Progenitor cell of endocrine pancreas (in vitro differentiated cells): ENCODE measurements around the gene SVIL. TPM values are rescaled to one million over a fixed set of nuclear protein-coding genes. Genes with fewer than 3 reads are reported as not detected.
A peak's percentile ranks its signal among the peaks of the same experiment; 100 is the strongest.

Experiments used
- DNase-seq: peaks from one replicate; pipeline ENCODE4 v3.0.0; 2021; ENCODE audit warnings: low spot score; ENCODE audit not compliant: unreplicated experiment
- H3K27ac Mint-ChIP-seq: 2 replicates; pipeline ENCODE4 v1.8.0; 2021; ENCODE audit warnings: mild to moderate bottlenecking, moderate library complexity, mixed read lengths
- H3K27me3 Mint-ChIP-seq: 2 replicates; pipeline ENCODE4 v1.8.0; 2021; ENCODE audit warnings: mixed read lengths
- H3K36me3 Mint-ChIP-seq: 2 replicates; pipeline ENCODE4 v1.8.0; 2022; ENCODE audit warnings: mixed read lengths; ENCODE audit not compliant: insufficient read depth
- H3K4me1 Mint-ChIP-seq: 2 replicates; pipeline ENCODE4 v1.8.0; 2021; ENCODE audit warnings: low read depth, mixed read lengths
- H3K4me3 Mint-ChIP-seq: 2 replicates; pipeline ENCODE4 v1.8.0; 2021; ENCODE audit warnings: low read depth, mild to moderate bottlenecking, moderate library complexity, mixed read lengths
- H3K9me3 Mint-ChIP-seq: 2 replicates; pipeline ENCODE4 v1.8.0; 2021; ENCODE audit warnings: low read depth, mixed read lengths
- CTCF ChIP-seq: fragments of 200-600 bp; sonication (generic); IDR thresholded peaks from one replicate; pipeline ENCODE4 v1.5.0; 2021; ENCODE audit warnings: antibody characterized with exemption, mild to moderate bottlenecking; ENCODE audit not compliant: unreplicated experiment
- long read RNA-seq: library from polyadenylated mRNA; unstranded; transcript quantifications from one replicate; pipeline ENCODE4 v2.0.0, GENCODE V29; 2020
- total RNA-seq: library from RNA; stranded (reverse); gene quantifications from 2 replicates; pipeline ENCODE4 v1.2.1, GENCODE V29; 2021

Gene SVIL, protein sequence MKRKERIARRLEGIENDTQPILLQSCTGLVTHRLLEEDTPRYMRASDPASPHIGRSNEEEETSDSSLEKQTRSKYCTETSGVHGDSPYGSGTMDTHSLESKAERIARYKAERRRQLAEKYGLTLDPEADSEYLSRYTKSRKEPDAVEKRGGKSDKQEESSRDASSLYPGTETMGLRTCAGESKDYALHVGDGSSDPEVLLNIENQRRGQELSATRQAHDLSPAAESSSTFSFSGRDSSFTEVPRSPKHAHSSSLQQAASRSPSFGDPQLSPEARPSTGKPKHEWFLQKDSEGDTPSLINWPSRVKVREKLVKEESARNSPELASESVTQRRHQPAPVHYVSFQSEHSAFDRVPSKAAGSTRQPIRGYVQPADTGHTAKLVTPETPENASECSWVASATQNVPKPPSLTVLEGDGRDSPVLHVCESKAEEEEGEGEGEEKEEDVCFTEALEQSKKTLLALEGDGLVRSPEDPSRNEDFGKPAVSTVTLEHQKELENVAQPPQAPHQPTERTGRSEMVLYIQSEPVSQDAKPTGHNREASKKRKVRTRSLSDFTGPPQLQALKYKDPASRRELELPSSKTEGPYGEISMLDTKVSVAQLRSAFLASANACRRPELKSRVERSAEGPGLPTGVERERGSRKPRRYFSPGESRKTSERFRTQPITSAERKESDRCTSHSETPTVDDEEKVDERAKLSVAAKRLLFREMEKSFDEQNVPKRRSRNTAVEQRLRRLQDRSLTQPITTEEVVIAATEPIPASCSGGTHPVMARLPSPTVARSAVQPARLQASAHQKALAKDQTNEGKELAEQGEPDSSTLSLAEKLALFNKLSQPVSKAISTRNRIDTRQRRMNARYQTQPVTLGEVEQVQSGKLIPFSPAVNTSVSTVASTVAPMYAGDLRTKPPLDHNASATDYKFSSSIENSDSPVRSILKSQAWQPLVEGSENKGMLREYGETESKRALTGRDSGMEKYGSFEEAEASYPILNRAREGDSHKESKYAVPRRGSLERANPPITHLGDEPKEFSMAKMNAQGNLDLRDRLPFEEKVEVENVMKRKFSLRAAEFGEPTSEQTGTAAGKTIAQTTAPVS (N-terminal part only)
- 88.2 and 98.8 TPM in 2 replicates for total RNA-seq
- long read RNA-seq, partial matches to known transcripts = 44 of 68 reads
- long read RNA-seq, other reads (novel, unspliced or antisense) = 23 of 68 reads

GRCh38 chr10:29634764-29635625 is at the start of gene SVIL:
Gene SVIL (minus strand): TSS chr10:29634971. CDS start chr10:29555058, 79,913 bp downstream.
- Mint-ChIP-seq H3K36me3 (peaks cover 14% of the 10 kb centered on the region), H3K27me3 (no peaks in the 10 kb centered on the region), H3K4me1 (peaks cover 38% of the 10 kb centered on the region), H3K27ac (peak within 1 kb of the TSS; percentile 95), H3K9me3 (peaks cover 4% of the 10 kb centered on the region), H3K4me3 (peak within 1 kb of the TSS; percentile 75)
- no peak for DNase-seq
- TF ChIP-seq CTCF = no peak

DNA sequence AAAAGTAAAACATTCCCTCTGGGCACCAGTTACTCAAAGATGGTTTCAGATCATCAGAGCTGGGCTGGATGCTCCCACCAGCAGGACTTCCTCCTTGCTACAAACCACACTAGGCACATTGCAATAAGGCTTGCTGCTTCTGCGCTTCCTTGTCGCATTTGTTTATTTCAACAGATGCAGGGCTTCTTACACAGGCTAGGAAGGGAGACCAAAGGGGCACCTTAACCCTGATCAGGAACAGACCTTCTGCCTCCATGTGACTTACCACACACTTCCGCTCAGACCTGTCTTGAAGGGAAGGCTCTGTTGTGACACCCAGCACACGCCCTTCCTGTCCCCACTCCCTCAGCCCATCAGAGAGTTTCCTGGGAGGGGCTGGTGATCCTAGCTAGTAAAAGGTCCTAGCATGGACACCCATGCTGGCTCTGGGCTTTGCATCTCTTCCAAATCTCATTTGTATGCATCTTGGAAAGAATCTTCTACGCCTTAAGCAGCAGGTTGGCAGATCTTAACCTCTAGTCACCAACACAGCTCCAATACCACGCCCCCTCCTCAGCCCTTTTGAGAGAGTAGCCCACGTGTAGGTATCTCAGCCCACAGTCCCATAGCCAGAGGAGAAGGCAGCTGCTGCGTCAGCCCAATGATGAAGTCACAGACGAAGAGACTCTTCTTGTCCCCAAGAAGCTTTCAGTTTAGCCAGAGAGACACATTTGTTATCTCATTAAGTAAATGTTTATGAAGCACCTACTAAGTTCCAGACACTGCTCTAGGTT is 47.1 kb upstream of the SVIL start:
- no peak for TF ChIP-seq CTCF
- Mint-ChIP-seq H3K4me1 (peaks cover 7% of the 10 kb centered on the region), H3K27me3 (no peaks in the 10 kb centered on the region), H3K4me3 (no peak overlapping the region), H3K9me3 (peaks cover 5% of the 10 kb centered on the region), H3K27ac (peak overlapping the region; percentile 29), H3K36me3 (peaks cover 50% of the 10 kb centered on the region)
- no peak for DNase-seq

DNA sequence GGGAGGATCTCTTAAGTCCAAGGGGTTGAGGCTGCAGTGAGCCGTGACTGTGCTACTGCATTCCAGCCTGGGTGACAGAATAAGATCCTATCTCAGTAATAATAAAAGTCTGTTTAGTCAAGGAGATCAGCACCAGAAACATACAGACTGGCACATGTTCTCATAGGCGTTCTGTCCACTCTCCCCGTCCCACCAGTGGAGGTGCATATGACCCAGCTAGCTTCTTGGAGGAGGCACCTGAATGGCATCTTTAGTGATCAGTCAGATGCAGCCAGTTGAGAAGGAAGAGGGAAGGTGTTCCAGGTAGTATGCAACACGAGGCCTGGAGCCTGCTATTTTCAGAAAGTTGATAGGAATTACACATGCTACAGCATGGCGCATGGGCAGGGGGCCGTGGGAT is 45.3 kb upstream of the SVIL start:
- no peak overlapping the region for H3K4me3 Mint-ChIP-seq
- DNase-seq = no peak
- TF ChIP-seq CTCF = no peak
- peaks cover 21% of the 10 kb centered on the region for H3K9me3 Mint-ChIP-seq
- H3K27me3 Mint-ChIP-seq = no peaks in the 10 kb centered on the region
- no peak overlapping the region for H3K27ac Mint-ChIP-seq
- H3K36me3 Mint-ChIP-seq = peaks cover 58% of the 10 kb centered on the region
- peaks cover 4% of the 10 kb centered on the region for H3K4me1 Mint-ChIP-seq

DNA sequence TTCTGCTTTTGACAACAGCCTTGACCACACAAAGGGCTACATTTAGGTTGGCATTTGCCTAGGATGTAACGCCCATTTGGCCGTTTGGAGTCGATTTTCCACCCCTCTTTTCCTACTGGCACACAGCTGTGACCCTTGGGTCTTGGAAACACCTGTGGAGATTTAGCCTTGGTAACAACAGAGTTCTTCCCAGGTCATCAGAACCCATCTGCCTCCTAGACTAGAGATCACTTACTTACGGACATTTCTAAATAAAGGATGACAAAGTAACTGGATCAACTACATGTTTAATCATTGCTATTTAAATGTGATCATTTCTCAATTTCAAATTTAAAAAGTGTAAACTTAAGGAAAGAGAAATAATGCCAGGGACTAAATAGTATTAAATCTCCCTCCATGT is 42.0 kb upstream of the SVIL start:
- Mint-ChIP-seq H3K4me1 (no peaks in the 10 kb centered on the region), H3K36me3 (peaks cover 56% of the 10 kb centered on the region), H3K4me3 (no peak overlapping the region), H3K27ac (no peak overlapping the region), H3K9me3 (peaks cover 30% of the 10 kb centered on the region), H3K27me3 (no peaks in the 10 kb centered on the region)
- no peak for DNase-seq
- no peak for TF ChIP-seq CTCF
